K562 (cell line): Measurements from ENCODE around the gene LRRC25. TPM values are rescaled to one million over a fixed set of nuclear protein-coding genes. Genes with fewer than 3 reads are reported as not detected.

Source experiments
- PREB ChIP-seq: sonication (generic); formaldehyde crosslinking; IDR thresholded peaks from 2 replicates; pipeline ENCODE4 v1.8.1; 2023; ENCODE audit warnings: mild to moderate bottlenecking, missing genetic modification reagents
- SNIP1 ChIP-seq: fragments of 450-650 bp; IDR thresholded peaks from 2 replicates; pipeline ENCODE4 v1.7.1; 2017; ENCODE audit warnings: low read depth, mild to moderate bottlenecking
- ZBTB40 ChIP-seq, 2 experiments: fragments of 450-650 bp in 1 of 2; sonication (generic) in 1 of 2; formaldehyde crosslinking in 1 of 2; IDR thresholded peaks; 2 replicates each; pipeline versions ENCODE4 v1.7.1 to v1.9.0; 2016 to 2022; ENCODE audit warnings: inconsistent platforms in 1 of 2, mild to moderate bottlenecking in 1 of 2, missing genetic modification reagents in 1 of 2
- polyA plus RNA-seq, 8 experiments: library from polyadenylated mRNA; depleted of rRNA in 4 of 8; stranded (reverse) in 5 of 8; unstranded in 3 of 8; fragments of >200 nt; fragmentation: Nextera tagmentation in 2 of 8; fragmentation: Illumina TruSeq in 1 of 8; extraction: Ambion mirVana in 2 of 8; extraction: Trizol in 1 of 8; gene quantifications; 2 replicates each; pipeline versions ENCODE4 v1.2.1 to v1.2.3, GENCODE V29; 2011 to 2014; ENCODE audit warnings: inconsistent platforms in 1 of 8, missing spikeins in 1 of 8
- total RNA-seq, 7 experiments: library from RNA; depleted of rRNA in 6 of 7; stranded (reverse); fragments of >200 nt in 6 of 7; fragmentation: Illumina TruSeq in 2 of 7; extraction: Trizol in 2 of 7; gene quantifications; 2 replicates each; pipeline versions ENCODE4 v1.2.1 to v1.2.3, GENCODE V29; 2011 to 2021; ENCODE audit warnings: low replicate concordance in 1 of 7

LRRC25 gene
- total and polyA plus RNA-seq, 9 of the 15 experiments (the other 6 are each of a cell fraction or from before 2014, with no cell fraction given): 0.07 to 0.36 (median 0.10) TPM; not detected in 3

- TF ChIP-seq ZBTB40 (IDR thresholded peaks at IDR 0.05): peak; percentile 93
- TF ChIP-seq ZBTB40 (CRISPR knock-in tag; IDR thresholded peaks at IDR 0.05): no peak
- TF ChIP-seq SNIP1: no peak
- no peak for TF ChIP-seq PREB
Measured at GRCh38 chr19:18417250-18418028, 20.0 kb upstream of the LRRC25 start (continued).
